ENCODE results near the gene IFIH1.

DNA sequence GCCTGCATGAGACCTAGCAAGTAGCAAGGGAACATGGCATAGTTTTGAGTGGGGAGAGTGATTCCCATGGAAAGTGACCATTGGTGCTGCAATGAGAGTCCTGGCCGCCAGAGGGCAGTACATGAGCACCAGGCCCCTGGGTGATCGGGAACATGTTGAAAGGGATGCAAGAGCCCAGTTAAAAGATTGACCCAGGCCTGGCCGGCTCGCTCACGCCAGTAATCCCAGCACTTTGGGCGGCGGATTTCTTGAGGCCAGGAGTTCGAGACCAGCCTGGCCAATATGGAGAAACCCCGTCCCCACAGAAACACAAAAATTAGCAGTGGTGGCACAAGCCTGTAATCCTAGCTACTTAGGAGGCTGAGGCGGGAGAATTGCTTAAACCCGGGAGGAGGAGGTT, 97.4 kb downstream of the IFIH1 start:
- peak; percentile 87 for TF ChIP-seq CTCF (IDR thresholded peaks at IDR 0.05)
- no peak for TF ChIP-seq EZH2 (IDR thresholded peaks at IDR 0.05; ENCODE audit: borderline replicate concordance, insufficient read depth, low read depth, low read length, poor library complexity, severe bottlenecking)

Measured in B cell (primary cell).